ENCODE results near the gene ALOX5AP.

The ALOX5AP gene

GRCh38 chr13:30735025-30735871 lies at the start of gene ALOX5AP:
Gene ALOX5AP, plus strand, starts transcription at chr13:30735543. Its CDS starts 63 bp downstream, at chr13:30735606.
- peak; percentile 82 to 91 (median 88) for DNase-seq

- no peak for DNase-seq
Measured at GRCh38 chr13:30685987-30686386, 49.4 kb upstream of the ALOX5AP start.

- DNase-seq = peak in 2 of 3 donors; percentile 40 to 43
Measured at GRCh38 chr13:30687601-30688000, 47.7 kb upstream of the ALOX5AP start.

GRCh38 chr13:30689752-30690151 lies 45.6 kb upstream of the ALOX5AP start:
- no peak for DNase-seq

- DNase-seq = peak; percentile 82 to 85 (median 82)
Measured at GRCh38 chr13:30690282-30691188, 44.8 kb upstream of the ALOX5AP start.

- DNase-seq = no peak
Measured at GRCh38 chr13:30692113-30692512, 43.2 kb upstream of the ALOX5AP start.

GRCh38 chr13:30696278-30697176 lies 38.8 kb upstream of the ALOX5AP start:
- DNase-seq = peak; percentile 75 to 80 (median 79)

- DNase-seq = peak; percentile 47 to 57 (median 53)
Measured at GRCh38 chr13:30697177-30697953, 38.0 kb upstream of the ALOX5AP start.

GRCh38 chr13:30697996-30698401 lies 37.3 kb upstream of the ALOX5AP start:
- no peak for DNase-seq

GRCh38 chr13:30698488-30699005 lies 36.8 kb upstream of the ALOX5AP start:
- DNase-seq = no peak

GRCh38 chr13:30700364-30700763 lies 35.0 kb upstream of the ALOX5AP start:
- peak in 1 of 3 donors; percentile 19 for DNase-seq

- DNase-seq = no peak
Measured at GRCh38 chr13:30702006-30702405, 33.3 kb upstream of the ALOX5AP start.

GRCh38 chr13:30704596-30704995 lies 30.7 kb upstream of the ALOX5AP start:
- DNase-seq = no peak

- no peak for DNase-seq
Measured at GRCh38 chr13:30705680-30706079, 29.7 kb upstream of the ALOX5AP start.

- DNase-seq = no peak
Measured at GRCh38 chr13:30708541-30708940, 26.8 kb upstream of the ALOX5AP start.

GRCh38 chr13:30710442-30710841 lies 24.9 kb upstream of the ALOX5AP start:
- no peak for DNase-seq

- peak; percentile 47 to 82 (median 68) for DNase-seq
Measured at GRCh38 chr13:30711375-30711774, 24.0 kb upstream of the ALOX5AP start.

GRCh38 chr13:30711837-30712236 lies 23.5 kb upstream of the ALOX5AP start:
- DNase-seq = no peak

- DNase-seq = peak; percentile 86 to 96 (median 94)
Measured at GRCh38 chr13:30712536-30713532, 22.5 kb upstream of the ALOX5AP start.

All from suppressor macrophage treated with lipopolysaccharide for 1 hour (primary cell).